ENCODE data around the gene RPS6KA3. TPM values are rescaled to one million over a fixed set of nuclear protein-coding genes. Genes with fewer than 3 reads are reported as not detected.

RPS6KA3 gene
- total RNA-seq, 1 experiment from 2014 or later: 35.5 TPM

DNA sequence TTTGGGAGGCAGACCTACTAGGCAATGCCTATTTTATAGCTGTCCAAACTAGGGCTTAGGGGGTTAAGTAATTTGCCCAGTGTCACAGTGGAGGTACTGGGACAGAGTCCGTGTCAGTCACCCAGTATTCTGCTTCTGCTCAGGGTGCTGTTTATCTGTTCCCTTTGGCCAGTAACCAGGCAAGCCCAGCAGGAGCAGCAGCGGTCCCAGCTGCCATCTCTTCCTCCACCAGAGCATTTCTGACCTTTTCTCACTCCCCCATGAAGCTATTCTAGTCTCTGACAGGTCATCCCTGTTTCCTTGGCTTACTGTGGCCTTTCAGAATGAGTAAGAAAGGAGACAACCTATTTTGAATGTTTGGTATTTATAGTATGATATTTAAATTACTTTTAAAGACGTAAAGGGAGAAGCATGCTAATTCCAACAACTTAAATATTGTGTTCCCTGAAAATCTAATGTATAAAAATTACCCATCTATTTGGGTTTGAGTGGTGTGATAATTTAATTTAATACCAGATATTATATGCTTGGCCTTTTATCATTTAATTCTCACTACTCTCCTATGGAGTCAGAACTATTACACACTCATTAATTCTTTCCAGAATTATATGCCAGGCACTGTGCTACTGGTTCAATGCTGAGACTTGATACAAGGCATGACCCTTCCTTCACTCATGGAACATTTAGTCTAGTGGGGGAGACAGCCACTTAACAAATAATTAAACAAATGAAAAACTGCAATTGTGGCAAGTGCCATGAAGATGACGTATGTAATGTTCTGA is 60.6 kb downstream of the RPS6KA3 start:
- peaks cover 9% of the 10 kb centered on the region; the same call in 1 of the 2 replicates for H3K79me2 ChIP-seq (ENCODE audit: insufficient read depth, low read length)
- no peaks in the 10 kb centered on the region for H3K9me2 ChIP-seq (ENCODE audit: insufficient read depth)
- H3K27me3 ChIP-seq (ENCODE audit: insufficient read depth, low read length): no peaks in the 10 kb centered on the region
- no TSS peak for BruUV-seq (replicated peaks)
- H4K20me1 ChIP-seq (ENCODE audit: insufficient read depth): no peaks in the 10 kb centered on the region
- no peaks in the 10 kb centered on the region for H3K9me3 ChIP-seq (ENCODE audit: control insufficient read depth in 1 of 2, insufficient read depth in 1 of 2, low read depth in 1 of 2, low read length in 2 of 2)
- ATAC-seq: no peak
- no peak overlapping the region for H3K9ac ChIP-seq (ENCODE audit: low read length)
- H3K27ac ChIP-seq (ENCODE audit: low read depth, low read length): no peak overlapping the region
- DNase-seq (ENCODE audit: low read depth, low spot score): no peak
- H3K4me3 ChIP-seq (replicated peaks in 1 of 2; ENCODE audit: low read depth in 1 of 2, low read length in 2 of 2): no peak overlapping the region
- H2AFZ ChIP-seq (ENCODE audit: low read depth, low read length, poor library complexity, severe bottlenecking): no peak overlapping the region
- RAD21 ChIA-PET (ENCODE audit: low non-redundant PET in 1 of 2, low total read pairs in 2 of 2, uncharacterized antibody in 2 of 2, unreplicated experiment in 2 of 2): no interaction called here
- no peak overlapping the region for H3K4me2 ChIP-seq (ENCODE audit: low read length)
- H3K4me1 ChIP-seq (ENCODE audit: control insufficient read depth in 1 of 2, insufficient read depth in 2 of 2, low read length in 2 of 2): no peaks in the 10 kb centered on the region
- CTCF ChIA-PET: no interaction called here
- H3K36me3 ChIP-seq (ENCODE audit: control insufficient read depth in 1 of 2, insufficient read depth in 2 of 2, low read length in 2 of 2): 0 out of 4 replicates have a peak, but pooled peaks cover 0 to 4% of the 10 kb centered on the region in 2 experiments
- no peak for TF ChIP-seq SP1 (IDR thresholded peaks at IDR 0.05; ENCODE audit: low read depth)
- no peak for TF ChIP-seq ELF1 (IDR thresholded peaks at IDR 0.05; ENCODE audit: borderline replicate concordance, low read depth)
- no peak for TF ChIP-seq MAX (IDR thresholded peaks at IDR 0.05)
- TF ChIP-seq ZNF274 (IDR thresholded peaks at IDR 0.05; ENCODE audit: low read depth, low read length): no peak
- no peak for TF ChIP-seq ZFX (IDR thresholded peaks at IDR 0.05)
- no peak for TF ChIP-seq CTCF (IDR thresholded peaks at IDR 0.05 in 2 of 3, conservative IDR thresholded peaks at IDR 0.05 in 1 of 3; ENCODE audit: borderline replicate concordance in 1 of 3, insufficient read depth in 1 of 3, low read depth in 2 of 3, low read length in 2 of 3)
- TF ChIP-seq, protein P1, sequence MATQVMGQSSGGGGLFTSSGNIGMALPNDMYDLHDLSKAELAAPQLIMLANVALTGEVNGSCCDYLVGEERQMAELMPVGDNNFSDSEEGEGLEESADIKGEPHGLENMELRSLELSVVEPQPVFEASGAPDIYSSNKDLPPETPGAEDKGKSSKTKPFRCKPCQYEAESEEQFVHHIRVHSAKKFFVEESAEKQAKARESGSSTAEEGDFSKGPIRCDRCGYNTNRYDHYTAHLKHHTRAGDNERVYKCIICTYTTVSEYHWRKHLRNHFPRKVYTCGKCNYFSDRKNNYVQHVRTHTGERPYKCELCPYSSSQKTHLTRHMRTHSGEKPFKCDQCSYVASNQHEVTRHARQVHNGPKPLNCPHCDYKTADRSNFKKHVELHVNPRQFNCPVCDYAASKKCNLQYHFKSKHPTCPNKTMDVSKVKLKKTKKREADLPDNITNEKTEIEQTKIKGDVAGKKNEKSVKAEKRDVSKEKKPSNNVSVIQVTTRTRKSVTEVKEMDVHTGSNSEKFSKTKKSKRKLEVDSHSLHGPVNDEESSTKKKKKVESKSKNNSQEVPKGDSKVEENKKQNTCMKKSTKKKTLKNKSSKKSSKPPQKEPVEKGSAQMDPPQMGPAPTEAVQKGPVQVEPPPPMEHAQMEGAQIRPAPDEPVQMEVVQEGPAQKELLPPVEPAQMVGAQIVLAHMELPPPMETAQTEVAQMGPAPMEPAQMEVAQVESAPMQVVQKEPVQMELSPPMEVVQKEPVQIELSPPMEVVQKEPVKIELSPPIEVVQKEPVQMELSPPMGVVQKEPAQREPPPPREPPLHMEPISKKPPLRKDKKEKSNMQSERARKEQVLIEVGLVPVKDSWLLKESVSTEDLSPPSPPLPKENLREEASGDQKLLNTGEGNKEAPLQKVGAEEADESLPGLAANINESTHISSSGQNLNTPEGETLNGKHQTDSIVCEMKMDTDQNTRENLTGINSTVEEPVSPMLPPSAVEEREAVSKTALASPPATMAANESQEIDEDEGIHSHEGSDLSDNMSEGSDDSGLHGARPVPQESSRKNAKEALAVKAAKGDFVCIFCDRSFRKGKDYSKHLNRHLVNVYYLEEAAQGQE (IDR thresholded peaks at IDR 0.05; ENCODE audit: low read depth): no peak
- no peak for TF ChIP-seq SIN3A (IDR thresholded peaks at IDR 0.05; ENCODE audit: low read depth)
- TF ChIP-seq RAD21 (IDR thresholded peaks at IDR 0.05; ENCODE audit: low read depth): no peak
- TF ChIP-seq FOSL1 (IDR thresholded peaks at IDR 0.05; ENCODE audit: low read depth): no peak
- no peak for TF ChIP-seq SRF (IDR thresholded peaks at IDR 0.05; ENCODE audit: low read depth)
- no peak for TF ChIP-seq POLR2AphosphoS5 (IDR thresholded peaks at IDR 0.05; ENCODE audit: low read depth, low read length)
- TF ChIP-seq TCF7L2 (IDR thresholded peaks at IDR 0.05; ENCODE audit: borderline replicate concordance, extremely low read depth, insufficient read depth, insufficient read length): no peak
- TF ChIP-seq EZH2phosphoT487 (IDR thresholded peaks at IDR 0.05; ENCODE audit: borderline replicate concordance): no peak
- no peak for TF ChIP-seq EGR1 (IDR thresholded peaks at IDR 0.05; ENCODE audit: low read depth)
- no peak for TF ChIP-seq POLR2A (IDR thresholded peaks at IDR 0.05; ENCODE audit: borderline replicate concordance, extremely low read depth, insufficient read depth, insufficient read length)
- intact Hi-C loops (cut with micrococcal nuclease): no loop called here
- POLR2A ChIA-PET: no interaction called here

Measured in HCT116 (cell line).